Activated T-cell treated with anti-CD3 and anti-CD28 coated beads, Interleukin-2, amount 50 U/mL, for 48 hours (primary cell): ENCODE results near the gene SEPTIN2.
A peak's percentile ranks its signal among the peaks of the same experiment; 100 is the strongest.
"Not testable (repeated sequence)": the region's sequence is repeated elsewhere in the genome, so short reads cannot be mapped to it uniquely, and the experiment has no call there.

Source experiments
- DNase-seq, 2 experiments: peaks; one replicate each; pipeline ENCODE4 v3.0.0-alpha.2; 2020

SEPTIN2 gene

GRCh38 chr2:241354668-241355658 lies 39.2 kb downstream of the SEPTIN2 start:
- DNase-seq = peak; percentile 75 to 81

GRCh38 chr2:241355983-241356870 lies 40.5 kb downstream of the SEPTIN2 start, which contains the start of gene FARP2:
FARP2 (plus strand) TSS chr2:241356285; CDS start chr2:241373108, 16,823 bp downstream.
- peak; percentile 96 to 97 for DNase-seq

GRCh38 chr2:241356871-241357260 lies 41.1 kb downstream of the SEPTIN2 start:
- DNase-seq = no peak

- DNase-seq = no peak
These were observed 41.8 kb downstream of the SEPTIN2 start for GRCh38 chr2:241357531-241357930.

GRCh38 chr2:241358470-241358869 lies 42.7 kb downstream of the SEPTIN2 start:
- DNase-seq = no peak

GRCh38 chr2:241359481-241360045 lies 43.8 kb downstream of the SEPTIN2 start:
- no peak for DNase-seq

- no peak for DNase-seq
These were observed 47.7 kb downstream of the SEPTIN2 start for GRCh38 chr2:241363426-241363825.

- no peak for DNase-seq
These were observed 49.1 kb downstream of the SEPTIN2 start for GRCh38 chr2:241364781-241365180.

GRCh38 chr2:241366678-241367077 lies 51.0 kb downstream of the SEPTIN2 start:
- no peak for DNase-seq

GRCh38 chr2:241368643-241369042 lies 52.9 kb downstream of the SEPTIN2 start:
- DNase-seq = no peak

- no peak for DNase-seq
These were observed 56.8 kb downstream of the SEPTIN2 start for GRCh38 chr2:241372361-241372992.

GRCh38 chr2:241373446-241373845 lies 57.7 kb downstream of the SEPTIN2 start:
- DNase-seq = no peak

- DNase-seq = not testable (repeated sequence)
These were observed 58.2 kb downstream of the SEPTIN2 start for GRCh38 chr2:241373906-241374305.

GRCh38 chr2:241375300-241375699 lies 59.6 kb downstream of the SEPTIN2 start:
- DNase-seq = no peak

- DNase-seq = no peak
These were observed 61.1 kb downstream of the SEPTIN2 start for GRCh38 chr2:241376808-241377207.

GRCh38 chr2:241378816-241379215 lies 63.1 kb downstream of the SEPTIN2 start:
- no peak for DNase-seq

GRCh38 chr2:241379481-241380480 lies 64.1 kb downstream of the SEPTIN2 start:
- DNase-seq = no peak

- DNase-seq = no peak
These were observed 66.1 kb downstream of the SEPTIN2 start for GRCh38 chr2:241381872-241382271.

GRCh38 chr2:241385450-241385849 lies 69.7 kb downstream of the SEPTIN2 start:
- not testable (repeated sequence) for DNase-seq

- DNase-seq = no peak
These were observed 70.8 kb downstream of the SEPTIN2 start for GRCh38 chr2:241386519-241386918.

- DNase-seq = no peak
These were observed 74.0 kb downstream of the SEPTIN2 start for GRCh38 chr2:241389697-241390096.
